Measurements from ENCODE around the gene SPTLC3.

DNA sequence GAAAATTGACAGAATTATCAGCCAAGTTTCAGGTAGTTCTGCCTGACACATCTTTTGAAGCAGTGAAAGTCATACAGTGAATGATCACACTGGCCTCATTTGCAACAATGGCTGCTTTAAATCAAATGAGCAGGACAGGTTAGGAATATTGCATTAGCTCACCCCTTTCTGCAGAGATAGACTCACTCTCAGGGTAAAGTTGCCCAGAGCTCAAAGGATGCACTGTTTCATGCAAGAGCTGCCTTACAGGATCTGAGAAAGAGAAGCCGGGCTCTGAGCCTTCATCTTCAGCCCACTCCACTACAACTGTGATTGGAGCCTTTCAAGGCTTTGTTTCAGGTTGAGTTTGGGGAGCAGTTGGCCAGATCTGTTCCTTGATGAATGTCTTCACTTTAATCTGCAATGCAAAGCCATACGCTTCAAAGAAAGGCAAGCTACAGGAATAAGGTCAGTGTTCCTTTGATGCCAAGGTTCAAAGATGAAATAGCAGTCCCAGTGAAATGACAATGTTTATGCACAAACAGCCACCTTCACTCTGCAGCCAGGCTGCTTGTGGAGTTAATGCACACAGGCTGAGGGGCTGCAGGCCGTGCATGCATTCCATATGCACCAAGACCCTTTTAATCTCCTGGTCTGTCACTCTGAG, 121.4 kb downstream of the SPTLC3 start:
- TF ChIP-seq EZH2 (IDR thresholded peaks at IDR 0.05; ENCODE audit: borderline replicate concordance, insufficient read depth, low read length, poor library complexity, severe bottlenecking) (no peak), SMC3 (conservative IDR thresholded peaks at IDR 0.05; ENCODE audit: poor library complexity) (no peak)
- TF ChIP-seq, protein P1, sequence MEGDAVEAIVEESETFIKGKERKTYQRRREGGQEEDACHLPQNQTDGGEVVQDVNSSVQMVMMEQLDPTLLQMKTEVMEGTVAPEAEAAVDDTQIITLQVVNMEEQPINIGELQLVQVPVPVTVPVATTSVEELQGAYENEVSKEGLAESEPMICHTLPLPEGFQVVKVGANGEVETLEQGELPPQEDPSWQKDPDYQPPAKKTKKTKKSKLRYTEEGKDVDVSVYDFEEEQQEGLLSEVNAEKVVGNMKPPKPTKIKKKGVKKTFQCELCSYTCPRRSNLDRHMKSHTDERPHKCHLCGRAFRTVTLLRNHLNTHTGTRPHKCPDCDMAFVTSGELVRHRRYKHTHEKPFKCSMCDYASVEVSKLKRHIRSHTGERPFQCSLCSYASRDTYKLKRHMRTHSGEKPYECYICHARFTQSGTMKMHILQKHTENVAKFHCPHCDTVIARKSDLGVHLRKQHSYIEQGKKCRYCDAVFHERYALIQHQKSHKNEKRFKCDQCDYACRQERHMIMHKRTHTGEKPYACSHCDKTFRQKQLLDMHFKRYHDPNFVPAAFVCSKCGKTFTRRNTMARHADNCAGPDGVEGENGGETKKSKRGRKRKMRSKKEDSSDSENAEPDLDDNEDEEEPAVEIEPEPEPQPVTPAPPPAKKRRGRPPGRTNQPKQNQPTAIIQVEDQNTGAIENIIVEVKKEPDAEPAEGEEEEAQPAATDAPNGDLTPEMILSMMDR (IDR thresholded peaks at IDR 0.05; ENCODE audit: poor library complexity, severe bottlenecking) = no peak

All from neural cell (in vitro differentiated cells).